Fibroblast of the aortic adventitia (primary cell): ENCODE measurements around the gene SLC6A7. TPM values are rescaled to one million over a fixed set of nuclear protein-coding genes. Genes with fewer than 3 reads are reported as not detected.

Experiments used
- DNase-seq: peaks from one replicate; pipeline ENCODE4 v3.0.0-alpha.2; 2010; ENCODE audit warnings: low read depth
- H3K4me3 ChIP-seq: 2 replicates; pipeline ENCODE4 v1.5.1; 2011; ENCODE audit warnings: low read depth, mild to moderate bottlenecking, control low read depth, low read length, moderate library complexity
- total RNA-seq: library from RNA; depleted of rRNA; stranded (reverse); fragments of >200 nt; gene quantifications from 2 replicates; pipeline ENCODE4 v1.2.3, GENCODE V29; 2012; ENCODE audit warnings: low replicate concordance
- TF ChIP-seq, protein P1 (sequence below): IDR thresholded peaks from 2 replicates; pipeline ENCODE4 v1.5.1; 2011; ENCODE audit warnings: mild to moderate bottlenecking, low read length, control low read depth, inconsistent platforms; ENCODE audit not compliant: insufficient read depth

SLC6A7 gene
- total RNA-seq, 1 donor, result not detected

DNA sequence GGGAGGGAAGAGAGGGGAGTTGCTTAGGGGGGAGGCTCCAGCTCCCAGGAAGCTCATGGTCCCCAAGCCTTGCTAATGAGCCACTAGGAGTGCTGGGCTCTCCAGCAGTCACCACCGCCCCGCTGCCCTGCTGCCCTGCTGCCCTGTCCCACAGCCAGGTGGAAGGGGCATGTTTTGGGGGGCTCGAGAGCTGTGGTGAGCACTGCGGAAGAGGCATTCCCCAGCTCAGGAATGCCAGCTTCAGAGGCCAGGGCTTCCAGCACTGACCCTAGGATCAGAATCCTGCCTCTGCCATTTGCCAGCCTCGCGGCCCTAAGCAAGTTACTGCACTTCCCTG, 16.9 kb downstream of the SLC6A7 start:
- TF ChIP-seq, protein P1, sequence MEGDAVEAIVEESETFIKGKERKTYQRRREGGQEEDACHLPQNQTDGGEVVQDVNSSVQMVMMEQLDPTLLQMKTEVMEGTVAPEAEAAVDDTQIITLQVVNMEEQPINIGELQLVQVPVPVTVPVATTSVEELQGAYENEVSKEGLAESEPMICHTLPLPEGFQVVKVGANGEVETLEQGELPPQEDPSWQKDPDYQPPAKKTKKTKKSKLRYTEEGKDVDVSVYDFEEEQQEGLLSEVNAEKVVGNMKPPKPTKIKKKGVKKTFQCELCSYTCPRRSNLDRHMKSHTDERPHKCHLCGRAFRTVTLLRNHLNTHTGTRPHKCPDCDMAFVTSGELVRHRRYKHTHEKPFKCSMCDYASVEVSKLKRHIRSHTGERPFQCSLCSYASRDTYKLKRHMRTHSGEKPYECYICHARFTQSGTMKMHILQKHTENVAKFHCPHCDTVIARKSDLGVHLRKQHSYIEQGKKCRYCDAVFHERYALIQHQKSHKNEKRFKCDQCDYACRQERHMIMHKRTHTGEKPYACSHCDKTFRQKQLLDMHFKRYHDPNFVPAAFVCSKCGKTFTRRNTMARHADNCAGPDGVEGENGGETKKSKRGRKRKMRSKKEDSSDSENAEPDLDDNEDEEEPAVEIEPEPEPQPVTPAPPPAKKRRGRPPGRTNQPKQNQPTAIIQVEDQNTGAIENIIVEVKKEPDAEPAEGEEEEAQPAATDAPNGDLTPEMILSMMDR, result no peak
- H3K4me3 ChIP-seq, result no peak overlapping the region
- no peak for DNase-seq

DNA sequence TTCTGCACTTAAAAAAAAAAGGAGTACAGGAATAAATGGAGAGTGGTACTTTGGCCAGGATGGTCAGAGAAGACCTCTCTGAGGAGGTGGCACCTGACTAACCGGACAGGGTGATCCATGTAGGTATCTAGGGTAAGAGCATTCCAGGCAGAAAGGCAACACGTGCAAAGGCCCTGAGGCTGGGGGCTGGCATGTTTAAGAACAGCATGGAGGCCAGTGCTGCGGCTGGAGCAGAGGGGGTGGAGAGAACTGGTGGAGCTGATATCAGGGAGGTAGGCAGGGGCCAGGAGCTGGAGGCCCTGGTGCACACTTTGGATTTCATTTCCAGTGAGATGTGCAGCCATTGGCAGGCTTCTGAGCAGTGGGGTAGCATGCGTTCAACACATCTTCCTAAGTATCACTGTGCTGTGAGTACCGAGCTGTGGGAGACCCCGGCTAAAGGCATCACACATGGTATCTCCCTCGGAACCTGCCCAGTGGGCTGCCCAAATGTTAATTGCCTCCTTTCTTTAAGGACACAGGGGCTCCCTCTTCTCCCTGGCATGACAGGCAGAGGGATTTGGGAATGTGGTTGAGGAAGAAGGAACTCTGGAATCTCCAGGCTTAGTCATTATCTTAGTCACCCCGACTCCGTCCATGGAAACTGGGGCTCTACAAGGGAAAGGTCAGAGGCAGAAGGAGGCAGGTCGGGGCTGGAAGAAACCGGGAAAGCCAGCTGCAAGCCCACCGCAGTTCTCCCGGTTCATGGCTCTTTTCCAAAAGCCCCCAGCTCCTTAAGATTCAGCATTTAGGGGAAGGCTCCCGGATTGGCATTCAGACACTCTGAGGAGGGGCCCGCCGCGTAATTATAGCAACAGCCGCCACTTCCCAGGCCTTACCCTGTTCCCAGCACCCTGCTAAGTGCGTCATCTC, 18.6 kb downstream of the SLC6A7 start:
- TF ChIP-seq, protein P1, result no peak
- H3K4me3 ChIP-seq, result no peak overlapping the region
- DNase-seq, result peak; percentile 36

DNA sequence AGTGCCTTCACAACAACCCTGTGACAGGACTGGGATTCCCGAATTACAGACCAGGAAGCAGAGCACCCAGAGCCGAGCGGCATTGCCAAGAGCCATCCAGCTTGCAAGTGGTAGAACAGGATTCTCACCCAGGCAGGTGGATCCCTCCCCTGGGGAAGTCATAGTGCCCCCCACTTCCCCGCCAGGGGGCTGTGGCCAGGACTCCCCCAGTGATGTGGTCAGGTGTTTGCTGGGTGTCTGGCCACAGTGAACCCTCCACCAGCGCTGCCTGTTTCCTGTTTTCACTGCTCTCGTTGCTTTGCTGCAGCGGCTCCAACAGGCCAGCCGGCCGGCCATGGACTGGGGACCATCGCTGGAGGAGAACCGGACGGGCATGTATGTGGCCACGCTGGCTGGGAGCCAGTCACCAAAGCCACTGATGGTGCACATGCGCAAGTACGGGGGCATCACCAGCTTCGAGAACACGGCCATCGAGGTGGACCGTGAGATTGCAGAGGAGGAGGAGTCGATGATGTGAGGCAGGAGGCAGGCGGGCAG, 19.3 kb downstream of the SLC6A7 start:
- TF ChIP-seq, protein P1, result no peak
- no peak overlapping the region for H3K4me3 ChIP-seq
- no peak for DNase-seq

DNA sequence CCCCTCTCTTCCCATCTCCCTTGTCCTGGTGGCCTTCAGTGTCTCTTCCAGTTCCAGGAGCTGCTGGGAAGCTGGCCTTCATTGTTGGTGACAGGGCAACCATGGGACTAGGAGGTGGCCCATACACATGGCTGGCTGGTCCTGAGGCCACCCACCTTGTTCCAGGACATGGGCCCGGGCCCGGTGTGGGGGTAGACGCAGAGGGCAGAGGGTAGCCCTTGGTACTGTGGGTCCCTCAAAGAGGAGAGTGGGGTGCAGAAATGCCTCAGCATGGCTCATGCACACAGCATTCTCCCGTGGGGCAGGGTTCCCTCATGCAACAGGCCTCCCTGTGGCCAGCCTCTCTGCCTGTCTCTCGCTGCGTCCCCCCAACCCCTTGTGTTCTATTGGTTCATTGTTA, 20.8 kb downstream of the SLC6A7 start:
- TF ChIP-seq, protein P1, result no peak
- H3K4me3 ChIP-seq, result no peak overlapping the region
- DNase-seq, result no peak

DNA sequence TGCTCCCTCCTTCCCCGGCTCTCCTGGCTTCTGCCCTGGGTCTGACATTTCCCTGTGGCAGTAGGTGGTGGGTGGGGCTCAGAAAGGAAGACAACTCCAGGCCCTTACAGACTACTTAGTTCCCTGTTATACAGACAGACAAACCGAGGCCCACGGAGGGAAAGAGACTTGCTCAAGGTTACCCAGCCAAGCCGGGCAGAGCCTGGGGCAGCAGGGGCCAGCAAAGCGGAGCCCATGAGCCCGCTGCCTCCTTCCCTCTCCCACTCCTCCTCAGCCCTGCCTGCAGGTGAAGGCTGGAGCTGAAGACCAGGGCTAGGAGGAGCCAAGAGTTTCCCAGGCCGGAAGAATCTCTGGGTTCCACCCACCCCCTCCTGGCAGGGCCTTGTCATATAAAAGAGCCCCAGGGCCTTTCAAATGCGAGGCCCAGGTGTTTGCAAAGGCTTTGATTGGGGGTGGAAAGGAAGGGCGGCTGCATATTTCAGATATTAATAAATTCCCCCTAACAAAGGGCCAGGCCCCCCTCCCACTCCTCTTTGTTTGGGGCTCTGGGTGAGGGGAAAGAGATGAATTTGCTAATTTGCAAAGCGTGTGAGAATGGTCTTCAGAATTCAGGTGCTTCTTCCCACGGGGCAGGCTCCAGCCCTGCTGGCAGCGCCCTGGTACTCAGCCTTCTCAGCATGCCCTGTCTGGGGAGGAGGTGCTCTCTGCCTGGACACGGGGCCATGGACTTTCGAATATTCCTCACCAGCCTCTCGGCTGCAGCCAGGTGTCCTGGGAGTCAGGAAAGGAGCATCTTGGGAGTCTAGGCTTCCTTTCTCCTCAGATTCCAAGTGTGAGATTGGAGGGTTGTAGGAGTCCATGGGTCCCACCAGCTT, 21.5 kb downstream of the SLC6A7 start:
- TF ChIP-seq, protein P1, result no peak
- no peak for DNase-seq
- H3K4me3 ChIP-seq, result no peak overlapping the region

DNA sequence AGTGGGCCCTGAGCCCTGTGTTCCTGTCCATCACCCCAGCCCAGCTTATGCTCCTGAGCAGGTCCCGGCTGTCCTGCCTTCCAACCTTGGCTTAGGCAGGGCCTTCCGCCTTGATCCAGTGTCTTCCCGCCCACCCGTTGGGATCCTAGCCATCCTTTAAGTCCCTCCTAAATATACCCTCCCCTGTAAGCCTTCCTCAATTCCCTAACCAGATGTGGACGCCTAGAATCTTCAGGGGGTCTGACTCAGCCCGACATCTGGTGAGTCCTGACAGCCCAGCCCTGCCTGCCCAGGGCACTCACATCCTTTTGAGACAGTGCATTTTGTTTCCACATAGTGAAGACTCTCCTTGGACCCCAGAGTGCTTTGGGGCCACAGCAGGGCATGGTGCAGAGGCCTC, 23.7 kb downstream of the SLC6A7 start:
- peak; percentile 63 for DNase-seq
- TF ChIP-seq, protein P1, result no peak
- H3K4me3 ChIP-seq, result no peak overlapping the region
